T-helper 22 cell (primary cell): ENCODE data around the gene S100PBP.

Experiments used
- DNase-seq: peaks from one replicate; pipeline ENCODE4 v3.0.0-alpha.2; 2020; ENCODE audit warnings: low read depth

S100PBP gene

DNA sequence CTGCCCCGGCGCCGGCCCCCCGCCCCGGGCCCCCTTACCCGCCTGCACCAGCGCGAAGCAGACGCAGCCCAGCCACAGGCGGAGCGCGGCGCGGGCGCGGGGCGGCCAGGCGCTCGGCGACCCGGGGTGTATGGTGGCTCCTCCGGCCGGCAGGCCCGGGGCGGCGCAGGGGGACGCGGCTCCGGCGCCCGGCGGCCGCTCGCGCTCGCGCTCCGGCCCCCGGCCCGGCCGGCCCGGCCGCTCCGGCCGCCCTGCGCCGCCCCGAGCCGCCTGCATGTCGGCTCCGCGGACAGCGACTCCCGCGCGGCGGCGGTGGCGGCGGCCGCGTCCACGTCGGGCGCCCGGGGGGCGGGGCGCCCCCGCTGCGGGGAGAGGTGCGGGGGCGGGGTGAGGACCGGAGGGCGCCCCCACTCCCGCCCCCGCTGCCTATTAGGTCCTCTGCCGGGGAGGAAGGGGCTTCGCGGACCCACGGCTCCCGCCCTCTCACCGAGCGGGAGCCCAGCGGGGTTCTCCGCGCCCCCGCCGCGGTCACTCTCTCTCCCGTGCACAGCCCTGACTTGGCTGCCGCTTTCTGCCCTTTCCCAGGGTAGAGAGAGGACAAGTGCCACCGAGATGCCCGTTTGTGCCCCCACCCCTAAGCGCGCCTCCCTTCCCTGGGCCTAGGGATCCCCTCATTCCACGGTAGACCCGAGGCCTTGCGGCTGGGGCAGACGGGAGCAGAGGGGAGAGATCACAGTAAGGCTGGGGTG is 53.3 kb downstream of the S100PBP start, which contains the start of gene FNDC5:
Gene FNDC5 (minus strand): TSS at position 298 of the 749 bp plus-strand sequence.
- no peak for DNase-seq

DNA sequence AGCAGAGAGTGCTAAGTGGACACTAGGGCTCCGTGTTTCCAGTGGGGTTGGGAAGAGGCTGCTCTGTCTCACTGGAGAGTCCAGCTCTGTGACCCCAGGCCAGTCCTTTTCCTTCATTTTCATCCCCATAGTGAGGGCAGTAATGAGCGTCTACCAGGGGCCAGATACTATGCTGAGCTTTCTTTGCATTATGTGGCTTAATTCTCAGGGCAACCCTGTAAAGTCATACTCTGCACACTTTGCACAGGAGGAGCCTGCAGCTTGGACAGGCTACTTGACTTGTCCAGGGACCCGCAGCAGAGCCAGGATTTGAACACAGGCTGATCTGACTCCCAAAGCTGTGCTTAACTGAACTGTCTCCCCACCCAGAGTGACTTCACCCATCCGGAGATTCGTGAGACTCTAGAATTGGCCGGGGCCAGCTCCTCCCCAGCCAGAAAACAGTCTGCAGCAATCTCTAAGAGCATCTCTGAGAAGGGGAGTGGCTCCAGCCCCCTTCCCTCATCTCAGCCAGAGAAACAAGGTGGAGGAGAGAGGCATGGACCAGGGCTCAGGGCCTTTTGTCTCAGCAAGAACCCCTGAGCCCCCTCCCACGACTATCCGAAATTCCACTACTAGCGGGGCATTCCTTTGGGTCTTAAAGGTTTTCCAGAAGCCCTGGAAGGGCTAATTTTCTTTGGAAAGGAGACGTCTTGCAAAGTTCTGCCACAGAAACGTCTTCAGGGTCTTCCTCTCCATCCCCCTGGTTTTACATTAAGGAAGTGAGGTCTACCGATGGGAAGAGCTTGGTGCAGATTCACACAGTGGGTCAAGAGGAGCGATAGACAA is 54.1 kb downstream of the S100PBP start:
- DNase-seq = no peak

DNA sequence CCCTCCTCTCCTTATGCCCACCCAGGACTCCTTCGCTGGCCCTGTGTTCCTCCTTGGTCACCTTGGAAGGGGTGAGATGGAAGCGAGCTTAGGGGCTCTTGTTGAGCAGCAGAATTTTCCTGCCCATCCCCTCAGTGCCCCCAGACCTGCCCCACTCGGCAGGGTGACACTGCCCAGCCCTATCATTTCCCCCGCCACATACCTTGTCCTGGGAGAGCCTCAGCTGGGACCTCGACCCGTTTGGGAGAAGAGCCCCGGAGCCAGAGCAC is 54.7 kb downstream of the S100PBP start:
- DNase-seq = no peak

DNA sequence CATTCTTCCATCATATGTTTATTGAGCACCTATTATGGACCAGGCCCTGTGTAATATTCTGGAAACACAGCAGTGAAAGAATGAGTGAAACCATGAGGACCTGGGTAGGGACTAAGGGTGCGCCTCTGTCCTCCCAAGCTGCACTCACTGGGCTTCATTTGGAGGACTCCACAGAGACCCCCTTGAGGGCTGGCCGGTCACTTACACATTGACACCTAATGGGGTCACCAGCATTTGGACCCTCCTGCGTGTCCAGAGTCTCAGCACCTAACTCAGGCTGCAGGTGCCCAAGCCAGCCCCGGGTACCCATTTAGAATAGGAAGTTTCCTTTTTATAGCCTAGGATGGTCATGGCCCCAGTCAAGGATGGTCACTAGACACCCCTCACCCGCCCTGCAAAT is 56.0 kb downstream of the S100PBP start:
- DNase-seq = no peak

DNA sequence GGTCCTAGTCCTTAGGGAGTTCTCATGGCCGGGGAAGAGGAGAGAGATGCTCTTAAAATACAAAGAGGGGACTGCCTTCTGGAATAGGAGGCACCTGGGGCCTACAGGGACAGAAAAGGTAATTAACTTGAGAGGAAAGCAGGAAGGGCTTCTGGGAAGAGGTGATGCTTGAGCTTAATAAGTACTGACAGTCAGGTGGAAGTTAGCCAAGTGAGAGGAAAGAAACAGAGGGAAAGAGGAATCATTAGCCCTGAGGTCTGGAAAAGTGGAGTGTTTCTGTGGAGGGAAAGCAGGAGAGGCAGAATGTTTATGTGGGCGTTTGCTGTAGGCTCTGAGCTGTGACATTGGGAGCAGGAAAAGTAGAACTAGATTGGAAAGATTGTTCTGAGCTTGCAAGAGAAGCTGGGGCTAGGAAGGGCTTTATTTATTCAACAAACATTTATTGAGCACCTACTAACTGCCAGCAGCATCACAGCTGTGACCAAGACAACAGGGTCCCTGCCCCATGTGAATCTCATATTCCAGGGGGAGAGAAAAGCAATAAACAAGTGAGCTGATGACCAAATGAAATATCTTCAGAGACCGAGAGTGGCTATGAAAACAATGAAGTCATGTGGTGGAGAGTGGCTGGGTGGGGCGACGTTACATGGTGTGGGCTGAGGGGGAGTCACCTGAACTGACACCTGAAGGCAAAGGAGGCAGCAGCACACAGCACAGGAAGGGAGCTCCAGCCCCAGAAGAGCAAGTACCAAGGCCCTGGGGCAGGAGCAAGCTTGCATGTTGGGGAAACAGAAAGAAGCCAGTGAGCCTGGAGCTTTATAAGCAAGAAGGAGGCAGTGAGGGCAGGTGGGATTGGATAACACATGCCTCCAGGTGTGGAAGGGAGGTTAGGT is 57.7 kb downstream of the S100PBP start:
- no peak for DNase-seq

DNA sequence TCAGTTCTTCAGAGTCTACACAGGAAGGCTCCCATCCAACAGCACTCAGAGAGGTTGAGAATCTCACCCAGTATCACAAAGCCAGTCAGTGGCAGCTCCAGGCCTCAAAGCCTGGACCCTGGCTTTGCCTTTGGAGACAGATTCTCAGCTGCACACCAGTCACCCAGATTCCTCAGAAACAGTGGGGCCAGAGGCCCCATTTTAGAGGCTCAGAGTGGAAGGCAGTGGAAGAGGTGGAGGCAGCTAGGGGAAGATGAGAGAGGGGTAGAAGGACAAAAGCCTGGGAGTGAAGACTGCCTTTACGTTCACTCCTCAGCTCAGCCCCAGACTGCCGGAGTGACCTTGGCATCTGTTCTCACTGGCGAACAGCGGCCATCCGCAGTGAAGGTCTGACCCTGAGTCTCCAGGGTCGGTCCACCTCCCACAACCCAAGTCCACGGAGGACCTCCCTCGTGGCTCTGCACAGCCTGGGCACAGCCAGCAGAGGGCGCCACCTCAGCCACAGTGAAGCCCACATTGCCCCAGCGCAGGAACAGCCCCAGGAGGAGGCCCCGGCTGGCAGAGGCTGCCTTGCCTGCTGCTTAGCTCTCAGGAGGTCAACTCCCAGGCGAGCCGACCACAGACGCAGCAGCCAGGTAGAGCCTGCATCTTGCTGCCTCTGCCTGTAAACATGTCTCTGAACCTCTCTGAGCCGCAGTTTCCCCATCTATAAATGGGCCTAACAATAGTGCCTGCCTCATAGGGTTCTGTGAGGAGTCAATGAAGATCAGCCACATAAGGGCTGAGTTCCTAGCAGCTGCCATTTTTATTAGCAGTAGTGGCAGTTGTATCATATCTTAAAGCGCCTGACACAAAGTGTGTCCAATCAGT is 59.1 kb downstream of the S100PBP start:
- no peak for DNase-seq

DNA sequence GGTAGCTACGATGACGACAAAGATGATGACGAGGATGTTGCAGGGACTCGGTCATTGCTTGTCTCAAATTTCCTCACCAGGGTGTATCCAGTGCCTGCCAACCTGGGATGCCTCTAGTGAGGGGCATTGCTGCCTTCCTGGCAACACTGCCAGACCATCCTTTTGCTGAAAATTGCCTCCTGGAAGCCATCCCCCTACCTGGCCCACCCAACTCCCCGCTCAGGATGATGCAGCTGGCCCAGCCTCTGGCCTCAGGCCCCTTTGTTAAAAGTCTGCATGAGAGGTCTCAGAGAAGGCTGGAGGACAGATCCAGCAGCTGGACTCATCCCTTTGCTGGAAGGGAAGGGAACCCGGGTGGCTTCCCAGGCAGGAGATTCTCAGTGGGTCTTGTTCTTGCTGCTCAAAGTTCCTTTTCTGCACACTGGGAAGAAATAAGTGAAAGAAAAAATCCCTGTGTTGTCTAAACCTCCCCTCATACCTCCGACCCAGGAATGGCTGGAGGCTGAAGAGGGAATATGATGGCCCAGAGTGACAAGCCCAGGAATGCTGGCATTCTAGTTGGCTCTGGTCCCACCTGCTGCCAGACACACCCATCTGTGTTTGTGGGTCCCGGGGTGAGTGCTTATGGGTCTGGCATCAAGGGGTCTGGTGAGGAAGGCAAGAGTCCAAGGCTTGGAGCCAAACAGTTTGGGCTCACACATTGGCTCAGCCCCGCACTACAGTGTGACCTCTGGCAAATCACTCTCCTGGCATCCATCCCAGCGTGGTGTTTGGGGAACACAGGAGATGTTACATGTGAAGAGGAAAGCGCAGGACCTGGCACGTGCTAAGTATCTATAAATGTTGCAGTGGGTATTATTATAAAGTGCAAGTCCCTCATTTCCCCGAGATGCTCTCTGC is 60.0 kb downstream of the S100PBP start:
- DNase-seq = no peak

DNA sequence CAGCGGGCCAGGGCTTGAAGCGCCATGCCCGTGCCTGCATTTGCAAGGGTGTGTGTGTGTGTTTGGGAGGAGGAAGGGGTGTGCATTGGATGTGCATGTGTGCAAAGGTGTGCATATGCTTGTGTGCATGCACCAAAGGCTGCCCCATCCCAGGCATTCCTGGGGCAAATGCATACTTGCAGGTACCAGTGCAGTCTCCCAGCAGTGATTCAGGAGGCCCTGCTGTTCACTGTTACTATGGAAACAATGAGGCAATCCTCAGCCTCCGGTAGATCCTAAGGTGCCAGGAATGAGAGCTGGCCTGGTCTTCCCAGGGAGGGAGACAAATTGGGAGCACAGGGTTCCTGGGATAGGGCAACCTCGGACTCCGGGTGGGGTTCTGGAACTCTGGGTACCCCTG is 60.7 kb downstream of the S100PBP start:
- DNase-seq = no peak

DNA sequence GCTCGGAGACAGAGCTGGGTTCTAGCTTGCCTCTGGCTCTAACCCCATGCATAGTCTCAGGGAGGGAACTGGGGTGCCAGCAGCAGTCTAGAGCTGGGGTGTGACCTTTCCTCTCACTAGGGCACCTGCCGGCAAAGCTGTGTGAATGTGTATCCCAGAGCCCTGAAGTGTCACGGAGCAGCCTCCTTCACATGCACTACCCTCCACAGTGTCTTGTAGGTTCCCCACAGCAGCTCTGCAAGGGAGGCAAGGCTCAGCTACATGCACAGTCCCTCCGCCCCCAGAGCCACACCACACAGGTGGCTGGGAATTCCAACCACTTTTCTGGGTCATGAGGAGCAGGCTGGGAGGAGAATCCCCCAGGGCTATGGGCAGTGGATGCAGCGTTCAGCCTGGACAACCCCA is 61.2 kb downstream of the S100PBP start:
- DNase-seq = no peak

DNA sequence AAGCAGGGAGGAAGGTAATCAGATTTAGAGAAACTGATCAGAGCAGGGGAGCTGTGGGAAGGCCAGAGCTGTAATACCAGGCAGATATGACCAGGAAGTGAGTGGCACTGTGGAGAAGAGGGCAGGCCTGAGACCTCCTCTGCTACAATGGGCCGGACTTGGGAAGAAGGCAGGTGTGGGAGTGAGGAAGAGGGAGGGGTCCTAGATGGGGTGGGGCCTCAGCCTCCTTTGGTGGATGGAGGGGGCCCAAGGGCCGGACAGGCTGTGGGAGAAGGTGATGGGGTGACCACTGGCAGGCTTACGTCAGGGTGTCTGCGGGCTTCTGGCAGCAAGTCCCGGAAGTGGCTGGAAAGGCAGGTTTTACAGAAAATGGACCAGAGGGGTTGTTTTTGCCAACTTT is 63.8 kb downstream of the S100PBP start:
- DNase-seq = no peak

DNA sequence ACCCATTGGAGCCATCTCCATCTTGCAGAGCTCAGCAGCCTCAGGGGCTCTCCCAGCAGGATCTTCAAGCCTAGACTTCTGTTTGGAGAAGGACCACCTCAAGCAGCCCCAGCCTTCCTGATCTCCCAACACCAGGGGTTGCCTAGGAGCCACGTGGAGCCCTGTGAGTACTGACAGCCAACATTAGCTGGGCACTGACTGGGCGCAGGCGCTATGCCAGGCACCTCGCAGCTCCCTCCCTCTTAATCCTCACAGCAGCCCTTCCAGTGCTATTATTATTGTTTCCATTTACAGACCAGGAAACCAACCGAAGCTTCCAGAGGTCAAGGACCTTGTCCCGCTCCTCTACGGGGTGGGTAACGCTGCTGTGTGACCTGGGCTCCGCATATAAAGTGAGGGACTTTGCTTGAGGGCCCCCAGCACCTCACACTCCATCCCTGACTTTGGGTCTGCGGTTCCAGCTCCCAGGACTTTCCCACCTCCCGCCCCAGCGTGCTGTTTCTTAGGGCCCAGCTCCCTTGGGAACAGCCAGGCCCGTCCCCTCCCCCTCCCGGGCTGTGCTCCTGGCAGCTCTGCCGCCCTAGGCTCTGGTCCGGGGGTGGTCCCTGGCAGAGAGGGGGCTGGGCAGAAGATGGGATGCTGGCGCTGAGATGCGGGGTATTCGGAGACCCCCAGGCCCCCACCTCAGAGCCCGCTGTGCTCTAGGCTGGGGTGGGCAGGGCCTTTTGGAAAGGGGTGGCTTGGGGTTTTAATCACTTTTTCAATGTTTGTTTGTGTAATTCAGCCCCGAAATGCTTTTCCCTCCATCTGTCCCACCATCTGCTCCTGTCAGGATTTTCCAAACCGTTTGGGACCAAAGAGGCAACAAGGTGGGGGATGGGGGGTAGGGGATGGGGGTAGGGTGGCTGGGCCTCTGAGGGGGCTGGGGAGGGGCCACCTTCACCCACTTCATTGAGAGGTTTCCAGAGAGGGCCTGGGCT is 64.7 kb downstream of the S100PBP start:
- DNase-seq = no peak

DNA sequence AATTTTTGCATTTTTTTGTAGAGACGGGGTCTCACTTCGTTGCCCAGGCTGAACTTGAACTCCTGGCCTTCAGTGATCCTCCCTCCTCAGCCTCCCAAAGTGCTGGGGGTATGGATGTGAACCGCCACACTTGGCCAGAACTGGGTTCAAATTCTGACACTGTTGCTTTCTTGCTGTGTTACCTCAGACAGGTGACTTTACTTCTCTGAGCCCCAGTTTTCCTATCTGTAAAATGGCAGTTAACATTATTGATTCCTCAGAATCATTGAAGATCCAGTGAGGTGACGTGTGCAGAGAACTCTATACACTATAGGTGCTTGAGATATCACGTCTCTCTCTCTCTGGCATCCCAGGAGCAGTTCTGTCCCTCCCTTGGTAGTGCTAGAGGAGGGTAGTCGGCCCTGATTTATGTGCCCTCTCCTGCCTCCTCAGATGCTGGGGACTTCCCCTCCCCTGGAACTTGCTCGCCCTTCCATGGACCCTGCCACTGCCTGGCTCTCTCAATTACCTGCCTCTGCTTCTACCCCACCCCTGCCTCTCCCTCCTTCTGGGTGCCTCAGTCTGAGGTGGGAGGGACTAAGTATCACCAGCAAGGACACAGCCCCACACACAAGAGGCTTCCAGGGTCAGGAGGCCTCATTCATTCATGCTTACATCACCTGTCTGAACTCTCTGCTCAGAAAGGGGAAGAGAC is 66.0 kb downstream of the S100PBP start:
- no peak for DNase-seq

DNA sequence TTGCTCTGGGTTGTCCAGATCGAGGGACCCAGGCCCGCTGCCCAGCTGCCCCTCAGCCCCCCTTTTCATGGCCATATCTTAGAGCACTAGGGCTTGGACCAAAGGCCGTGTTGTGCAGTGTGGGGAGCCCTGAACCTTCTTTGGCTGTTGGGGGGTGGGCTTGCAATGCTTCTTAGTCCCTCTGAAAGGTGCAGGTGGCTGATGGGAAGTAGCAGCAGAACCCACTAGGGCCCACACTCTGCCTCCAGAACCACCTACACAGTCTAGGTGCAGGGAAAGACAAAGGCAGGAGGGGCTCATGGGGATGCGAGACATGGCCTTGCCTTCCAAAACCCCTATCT is 66.5 kb downstream of the S100PBP start:
- no peak for DNase-seq

DNA sequence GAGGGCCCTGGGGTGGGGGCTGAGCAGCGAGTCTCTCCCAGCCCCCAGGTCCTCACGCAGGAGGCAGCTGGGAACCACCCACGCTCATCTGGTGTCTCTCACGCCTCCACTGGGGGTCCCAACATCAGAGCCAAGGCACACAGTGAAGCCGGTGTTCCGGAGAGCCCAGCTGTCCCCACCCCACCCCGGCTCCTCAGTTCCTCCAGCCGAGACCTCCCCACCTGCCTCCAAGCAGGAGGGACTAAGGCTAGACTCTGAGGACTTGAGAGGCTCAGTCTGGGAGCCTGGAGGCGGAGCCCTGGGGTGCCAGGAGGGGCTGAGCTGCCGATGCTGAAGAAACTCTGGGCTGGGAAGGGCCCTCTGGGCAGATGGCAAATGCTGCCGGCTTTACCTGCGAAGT is 67.3 kb downstream of the S100PBP start:
- DNase-seq = no peak

DNA sequence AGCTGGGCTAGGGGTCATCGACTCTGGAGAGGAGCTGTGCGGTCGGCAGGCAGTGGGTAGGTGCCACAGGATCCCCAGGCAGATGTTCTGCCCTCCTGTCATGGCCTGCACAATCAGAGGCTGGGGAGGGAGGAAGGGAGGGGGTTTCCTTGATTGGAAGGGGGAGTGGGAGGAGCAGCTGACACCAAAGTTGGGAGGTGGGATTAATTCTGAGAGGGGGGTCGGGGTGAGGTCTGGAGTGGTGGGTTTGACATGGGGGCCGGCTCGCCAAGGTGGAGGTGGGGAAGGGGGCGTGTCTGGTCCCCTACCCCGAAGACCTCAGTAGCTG is 68.2 kb downstream of the S100PBP start:
- DNase-seq = no peak

DNA sequence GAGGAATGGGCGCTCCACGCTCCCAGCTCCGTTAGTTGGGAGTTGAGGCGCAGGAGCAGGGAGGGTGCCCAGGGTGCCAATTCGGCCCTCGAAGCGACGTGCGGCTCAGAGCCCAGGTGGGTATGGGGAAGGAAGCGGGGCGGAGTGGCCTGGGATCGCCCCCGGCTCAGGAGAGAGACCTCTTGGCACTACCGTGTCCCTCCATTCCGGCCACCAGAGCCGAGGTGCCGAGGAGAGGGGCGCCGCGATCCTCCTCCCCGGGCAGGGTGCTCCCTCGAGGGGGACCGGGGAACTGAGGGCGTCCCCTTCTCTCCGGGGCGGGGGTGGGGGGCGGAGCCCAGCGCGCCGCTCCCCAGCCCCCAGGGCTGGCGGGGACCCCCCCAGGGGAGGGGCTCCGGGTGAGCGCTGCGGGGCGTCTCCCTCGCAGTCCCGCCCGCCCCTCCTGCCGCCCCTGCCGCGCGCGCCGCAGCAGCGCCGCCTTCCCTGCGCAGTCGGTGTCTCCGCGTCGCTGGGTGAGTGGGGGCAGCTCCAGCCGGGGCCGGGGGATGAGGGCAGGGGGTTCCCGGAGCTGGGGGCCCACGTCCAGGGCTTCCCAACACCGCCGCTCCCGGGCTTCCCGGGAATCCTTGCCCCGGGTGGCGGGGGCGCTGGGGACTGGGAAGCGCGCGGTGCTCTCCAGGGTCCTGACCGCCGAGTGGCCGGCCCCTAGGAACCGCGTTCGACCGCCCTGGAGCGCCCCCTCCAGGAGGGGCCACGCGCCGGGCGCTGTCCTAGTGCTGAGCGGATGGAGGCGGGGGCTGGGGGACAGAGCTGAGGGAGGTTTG is 68.8 kb downstream of the S100PBP start, which contains the start of gene HPCA:
Gene HPCA (plus strand): TSS at position 488 of the 824 bp plus-strand sequence. CDS start 2,408 bp downstream, outside the sequence.
- no peak for DNase-seq

DNA sequence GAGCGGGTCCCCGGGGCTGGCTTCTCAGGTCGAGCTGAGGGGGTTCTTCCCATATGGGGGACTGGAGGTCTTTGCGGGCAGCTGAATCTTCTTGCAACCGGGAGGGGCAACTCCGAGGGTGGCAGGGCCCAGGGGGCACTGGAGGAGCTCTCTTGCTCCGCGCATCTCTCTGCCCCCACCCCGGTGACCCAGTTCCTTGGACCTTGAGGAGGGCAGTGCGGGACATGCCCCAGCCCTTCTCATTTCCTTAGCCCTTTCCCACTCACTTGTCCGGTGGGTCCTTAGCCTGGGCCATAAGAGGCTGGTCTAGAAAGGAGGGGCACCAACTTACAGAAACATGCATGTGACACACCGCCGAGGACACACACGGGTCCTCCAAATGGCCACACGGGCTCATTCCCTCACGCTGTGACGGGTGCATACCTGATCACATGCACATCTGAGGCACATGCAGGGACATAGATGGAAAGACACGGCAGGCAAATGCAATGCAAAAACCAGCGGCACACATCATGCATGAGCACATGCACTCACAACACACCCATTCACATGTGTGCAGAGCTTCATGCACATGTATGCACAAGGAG is 69.5 kb downstream of the S100PBP start:
- no peak for DNase-seq

DNA sequence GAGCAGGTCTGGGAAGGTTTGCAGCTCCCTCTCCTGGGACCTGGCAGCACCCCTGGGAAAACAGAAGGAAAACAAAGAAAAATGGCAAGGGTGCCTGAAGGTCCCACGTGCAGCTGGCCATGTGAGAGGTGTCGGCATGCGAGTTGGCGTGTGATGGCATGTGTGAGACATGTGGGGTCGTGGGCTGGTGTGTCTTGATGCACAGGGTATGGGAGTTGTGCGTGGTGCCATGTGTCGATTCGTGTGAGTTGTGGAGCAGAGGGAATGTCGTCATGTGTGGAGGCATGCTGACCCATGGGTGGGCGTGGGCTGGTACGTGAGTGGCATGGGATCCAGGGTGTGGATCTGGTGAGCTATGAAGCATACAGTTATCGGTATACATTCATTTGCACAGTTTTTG is 70.2 kb downstream of the S100PBP start:
- no peak for DNase-seq
